ENCODE measurements around the gene CERS3. TPM values are rescaled to one million over a fixed set of nuclear protein-coding genes. Genes with fewer than 3 reads are reported as not detected.

Gene CERS3
- total RNA-seq, 2 experiments from 2014 or later = 1.3 to 1.8 TPM

- no peak for DNase-seq
- Histone ChIP-seq H3K27me3 (ENCODE audit: control insufficient read depth in 1 of 2, insufficient read depth in 2 of 2, low read length in 2 of 2) (no peaks in the 10 kb centered on the region), H3K36me3 (ENCODE audit: insufficient read depth, low read length) (no peaks in the 10 kb centered on the region), H3K27ac (ENCODE audit: low read depth in 1 of 2, low read length in 2 of 2) (no peak overlapping the region), H3K4me1 (ENCODE audit: insufficient read depth, low read length) (no peaks in the 10 kb centered on the region), H3K9me3 (ENCODE audit: control insufficient read depth in 1 of 2, insufficient read depth in 1 of 2, low read length in 2 of 2) (peaks cover under 1 to 1% of the 10 kb centered on the region in 2 experiments), H3K4me3 (ENCODE audit: low read length) (no peak overlapping the region)
- no peak for TF ChIP-seq CTCF (IDR thresholded peaks at IDR 0.05)
- ATAC-seq (ENCODE audit: poor library complexity) = no peak
- Mint-ChIP-seq H3K4me1 (ENCODE audit: low read depth) (no peaks in the 10 kb centered on the region), H3K4me3 (no peak overlapping the region), H3K36me3 (ENCODE audit: low read depth) (peaks cover 21% of the 10 kb centered on the region), H3K27me3 (no peaks in the 10 kb centered on the region), H3K9me3 (peaks cover 2% of the 10 kb centered on the region), H3K27ac (no peak overlapping the region)
- ChIA-PET POLR2A (no interaction called here), CTCF (no interaction called here)
- intact Hi-C loops (cut with DNase I, micrococcal nuclease) = no loop called here
These were observed 98.3 kb downstream of the CERS3 start for GRCh38 chr15:100430411-100430810.

DNA sequence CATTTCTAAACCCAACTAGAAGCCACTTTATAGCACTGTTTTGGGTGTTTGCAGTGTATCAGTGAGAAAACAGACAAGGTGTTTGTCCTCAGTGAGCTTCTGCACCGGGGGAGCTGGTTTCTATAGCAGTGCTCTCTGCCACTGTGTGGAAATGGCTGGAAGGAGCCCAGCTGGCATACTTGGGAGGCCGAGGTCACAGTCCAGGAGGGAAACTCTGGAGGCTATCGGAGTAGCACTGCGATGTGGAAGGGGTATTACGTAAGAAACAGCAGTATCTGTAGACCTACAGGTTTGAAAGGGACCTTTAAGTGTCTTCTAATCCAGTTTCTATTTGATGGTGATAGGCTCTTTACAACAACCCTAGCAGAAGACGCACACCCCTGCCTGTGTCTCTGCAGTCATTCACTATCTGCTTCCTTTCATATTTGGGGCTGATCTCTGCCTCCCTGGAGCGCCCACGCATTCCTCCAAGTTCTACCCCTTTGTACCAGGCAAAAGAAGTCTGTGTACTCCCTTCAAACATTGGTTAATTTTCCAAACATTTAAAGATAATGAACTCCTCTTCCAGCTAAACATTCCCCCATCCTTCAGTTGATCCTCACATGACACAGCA is 99.5 kb downstream of the CERS3 start:
- CTCF ChIA-PET = no interaction called here
- DNase-seq = no peak
- H3K9me3 Mint-ChIP-seq = peaks cover 6% of the 10 kb centered on the region
- no peaks in the 10 kb centered on the region for H3K4me1 Mint-ChIP-seq (ENCODE audit: low read depth)
- Histone ChIP-seq H3K9me3 (ENCODE audit: control insufficient read depth in 1 of 2, insufficient read depth in 1 of 2, low read length in 2 of 2) (peaks cover 8 to 13% of the 10 kb centered on the region in 2 experiments), H3K27me3 (ENCODE audit: control insufficient read depth in 1 of 2, insufficient read depth in 2 of 2, low read length in 2 of 2) (no peaks in the 10 kb centered on the region), H3K4me1 (ENCODE audit: insufficient read depth, low read length) (no peaks in the 10 kb centered on the region), H3K27ac (ENCODE audit: low read depth in 1 of 2, low read length in 2 of 2) (no peak overlapping the region), H3K36me3 (ENCODE audit: insufficient read depth, low read length) (no peaks in the 10 kb centered on the region), H3K4me3 (ENCODE audit: low read length) (no peak overlapping the region)
- H3K36me3 Mint-ChIP-seq (ENCODE audit: low read depth) = peaks cover 30% of the 10 kb centered on the region
- intact Hi-C loops (cut with DNase I, micrococcal nuclease) = no loop called here
- POLR2A ChIA-PET = no interaction called here
- H3K27ac Mint-ChIP-seq = no peak overlapping the region
- no peak for ATAC-seq (ENCODE audit: poor library complexity)
- no peaks in the 10 kb centered on the region for H3K27me3 Mint-ChIP-seq
- no peak overlapping the region for H3K4me3 Mint-ChIP-seq
- TF ChIP-seq CTCF (IDR thresholded peaks at IDR 0.05) = no peak

DNA sequence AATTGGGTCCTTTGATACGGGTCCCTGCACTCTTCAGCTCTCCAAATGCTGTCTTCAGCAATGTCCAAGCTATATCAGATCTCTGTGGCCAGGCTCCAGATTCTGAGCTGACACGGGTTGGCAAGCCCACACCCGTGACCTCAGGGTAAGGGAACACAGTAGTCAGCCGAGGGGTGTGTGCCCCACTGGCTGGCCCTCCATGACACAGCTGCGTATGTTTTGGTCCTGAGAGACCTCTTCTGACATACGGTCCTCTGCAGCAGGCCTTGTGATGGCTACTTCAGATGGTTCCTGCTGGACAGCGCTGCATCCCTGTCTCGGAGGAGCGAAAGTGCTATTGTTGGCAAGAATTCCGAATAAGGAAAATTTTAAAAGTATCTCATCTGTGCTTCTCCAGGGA is 101.8 kb downstream of the CERS3 start:
- H3K4me3 Mint-ChIP-seq = no peak overlapping the region
- no peaks in the 10 kb centered on the region for H3K4me1 ChIP-seq (ENCODE audit: insufficient read depth, low read length)
- H3K27me3 Mint-ChIP-seq = no peaks in the 10 kb centered on the region
- H3K27me3 ChIP-seq (ENCODE audit: control insufficient read depth in 1 of 2, insufficient read depth in 2 of 2, low read length in 2 of 2) = no peaks in the 10 kb centered on the region
- no peak for DNase-seq
- CTCF ChIA-PET = no interaction called here
- intact Hi-C loops (cut with DNase I, micrococcal nuclease) = no loop called here
- H3K36me3 Mint-ChIP-seq (ENCODE audit: low read depth) = peaks cover 41% of the 10 kb centered on the region
- peaks cover 12 to 13% of the 10 kb centered on the region in 2 experiments for H3K9me3 ChIP-seq (ENCODE audit: control insufficient read depth in 1 of 2, insufficient read depth in 1 of 2, low read length in 2 of 2)
- H3K36me3 ChIP-seq (ENCODE audit: insufficient read depth, low read length) = no peaks in the 10 kb centered on the region
- POLR2A ChIA-PET = no interaction called here
- H3K27ac Mint-ChIP-seq = no peak overlapping the region
- H3K4me3 ChIP-seq (ENCODE audit: low read length) = no peak overlapping the region
- TF ChIP-seq CTCF (IDR thresholded peaks at IDR 0.05) = no peak
- no peaks in the 10 kb centered on the region for H3K4me1 Mint-ChIP-seq (ENCODE audit: low read depth)
- ATAC-seq (ENCODE audit: poor library complexity) = no peak
- no peak overlapping the region for H3K27ac ChIP-seq (ENCODE audit: low read depth in 1 of 2, low read length in 2 of 2)
- peaks cover 11% of the 10 kb centered on the region for H3K9me3 Mint-ChIP-seq
